ENCODE data around the gene BCAT1.

BCAT1 gene

GRCh38 chr12:24955389-24955788 is 6.5 kb upstream of the BCAT1 start:
- Histone ChIP-seq H3K27ac (no peak overlapping the region), H3K4me3 (ENCODE audit: low read depth in 1 of 2, low read length in 1 of 2) (no peak overlapping the region), H3K9me3 (no peaks in the 10 kb centered on the region), H3K4me1 (ENCODE audit: control insufficient read depth in 1 of 2, insufficient read depth in 1 of 2, low read depth in 1 of 2, low read length in 1 of 2) (no peaks in the 10 kb centered on the region), H3K36me3 (no peaks in the 10 kb centered on the region), H3K27me3 (peaks cover 4% of the 10 kb centered on the region)
- TF ChIP-seq, protein P1, sequence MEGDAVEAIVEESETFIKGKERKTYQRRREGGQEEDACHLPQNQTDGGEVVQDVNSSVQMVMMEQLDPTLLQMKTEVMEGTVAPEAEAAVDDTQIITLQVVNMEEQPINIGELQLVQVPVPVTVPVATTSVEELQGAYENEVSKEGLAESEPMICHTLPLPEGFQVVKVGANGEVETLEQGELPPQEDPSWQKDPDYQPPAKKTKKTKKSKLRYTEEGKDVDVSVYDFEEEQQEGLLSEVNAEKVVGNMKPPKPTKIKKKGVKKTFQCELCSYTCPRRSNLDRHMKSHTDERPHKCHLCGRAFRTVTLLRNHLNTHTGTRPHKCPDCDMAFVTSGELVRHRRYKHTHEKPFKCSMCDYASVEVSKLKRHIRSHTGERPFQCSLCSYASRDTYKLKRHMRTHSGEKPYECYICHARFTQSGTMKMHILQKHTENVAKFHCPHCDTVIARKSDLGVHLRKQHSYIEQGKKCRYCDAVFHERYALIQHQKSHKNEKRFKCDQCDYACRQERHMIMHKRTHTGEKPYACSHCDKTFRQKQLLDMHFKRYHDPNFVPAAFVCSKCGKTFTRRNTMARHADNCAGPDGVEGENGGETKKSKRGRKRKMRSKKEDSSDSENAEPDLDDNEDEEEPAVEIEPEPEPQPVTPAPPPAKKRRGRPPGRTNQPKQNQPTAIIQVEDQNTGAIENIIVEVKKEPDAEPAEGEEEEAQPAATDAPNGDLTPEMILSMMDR (IDR thresholded peaks at IDR 0.05) = no peak

DNA sequence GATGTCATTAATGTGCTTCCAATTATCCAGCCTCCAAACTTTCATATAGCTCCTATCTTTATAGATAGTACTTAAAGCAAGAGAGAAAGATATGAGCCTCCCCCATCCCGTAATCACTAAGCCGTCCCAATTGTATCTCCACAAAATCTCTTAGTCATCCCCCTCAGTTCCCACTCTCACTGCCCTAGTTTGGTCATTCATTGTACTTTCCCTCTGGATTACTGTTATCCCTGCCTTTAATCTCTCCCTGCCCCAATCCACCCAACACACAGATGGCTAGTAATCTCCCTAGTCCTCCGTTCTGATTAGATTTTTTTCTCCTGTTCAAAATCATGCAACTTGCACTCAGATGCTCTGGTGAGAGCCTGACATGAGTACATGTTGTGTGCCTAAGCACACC is 5.4 kb upstream of the BCAT1 start:
- no peak overlapping the region for H3K4me3 ChIP-seq (ENCODE audit: low read depth in 1 of 2, low read length in 1 of 2)
- no peaks in the 10 kb centered on the region for H3K36me3 ChIP-seq
- peaks cover 15% of the 10 kb centered on the region for H3K27me3 ChIP-seq
- H3K4me1 ChIP-seq (ENCODE audit: control insufficient read depth in 1 of 2, insufficient read depth in 1 of 2, low read depth in 1 of 2, low read length in 1 of 2) = peaks cover 0 to under 1% of the 10 kb centered on the region in 2 experiments
- H3K9me3 ChIP-seq = no peaks in the 10 kb centered on the region
- no peak overlapping the region for H3K27ac ChIP-seq
- TF ChIP-seq, protein P1 (IDR thresholded peaks at IDR 0.05) = no peak

DNA sequence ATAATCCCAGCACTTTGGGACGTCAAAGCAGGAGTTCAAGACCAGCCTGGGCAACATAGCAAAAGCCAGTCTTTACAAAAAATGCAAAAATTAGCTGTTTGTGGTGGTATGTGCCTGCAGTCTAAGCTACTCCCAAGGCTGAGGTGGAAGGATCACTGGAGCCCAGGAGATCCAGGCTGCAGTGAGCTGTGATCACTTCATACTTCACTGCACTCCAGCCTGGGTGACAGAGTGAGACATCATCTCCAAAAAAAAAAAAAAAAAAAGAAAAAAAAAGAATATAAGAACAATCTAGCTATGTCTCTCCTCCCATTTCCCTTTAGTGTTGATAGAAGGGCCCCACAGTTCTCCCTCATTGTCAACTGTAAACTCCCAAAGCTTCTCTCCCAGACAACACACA is 3.5 kb upstream of the BCAT1 start:
- no peaks in the 10 kb centered on the region for H3K9me3 ChIP-seq
- H3K27me3 ChIP-seq = peaks cover 34% of the 10 kb centered on the region
- H3K4me3 ChIP-seq (ENCODE audit: low read depth in 1 of 2, low read length in 1 of 2) = no peak overlapping the region
- H3K27ac ChIP-seq = no peak overlapping the region
- no peaks in the 10 kb centered on the region for H3K36me3 ChIP-seq
- H3K4me1 ChIP-seq (ENCODE audit: control insufficient read depth in 1 of 2, insufficient read depth in 1 of 2, low read depth in 1 of 2, low read length in 1 of 2) = peaks cover 18 to 20% of the 10 kb centered on the region in 2 experiments
- TF ChIP-seq, protein P1 (IDR thresholded peaks at IDR 0.05) = no peak

GRCh38 chr12:24950231-24950834 is 1.4 kb upstream of the BCAT1 start:
- Histone ChIP-seq H3K4me3 (ENCODE audit: low read depth in 1 of 2, low read length in 1 of 2) (no peak overlapping the region), H3K9me3 (no peaks in the 10 kb centered on the region)

GRCh38 chr12:24948420-24948756 is 513 bp downstream of the BCAT1 start:
- Histone ChIP-seq H3K4me3 (ENCODE audit: low read depth in 1 of 2, low read length in 1 of 2) (peak overlapping the region; percentile 56 to 59), H3K27ac (no peak overlapping the region), H3K4me1 (ENCODE audit: control insufficient read depth in 1 of 2, insufficient read depth in 1 of 2, low read depth in 1 of 2, low read length in 1 of 2) (peaks cover 27 to 32% of the 10 kb centered on the region in 2 experiments), H3K36me3 (no peaks in the 10 kb centered on the region), H3K9me3 (no peaks in the 10 kb centered on the region), H3K27me3 (peaks cover 43% of the 10 kb centered on the region)
- TF ChIP-seq, protein P1 (IDR thresholded peaks at IDR 0.05) = no peak

More at GRCh38 chr12:24950231-24950834, 1.4 kb upstream of the BCAT1 start:
- Histone ChIP-seq H3K4me1 (ENCODE audit: control insufficient read depth in 1 of 2, insufficient read depth in 1 of 2, low read depth in 1 of 2, low read length in 1 of 2) (peaks cover 27 to 32% of the 10 kb centered on the region in 2 experiments), H3K27ac (no peak overlapping the region), H3K27me3 (peaks cover 43% of the 10 kb centered on the region), H3K36me3 (no peaks in the 10 kb centered on the region)
- TF ChIP-seq, protein P1 (IDR thresholded peaks at IDR 0.05) = no peak

Data from neutrophil (primary cell).